GM18508 (cell line): ENCODE measurements around the gene MATK.
"Not testable (repeated sequence)": the region's sequence is repeated elsewhere in the genome, so short reads cannot be mapped to it uniquely, and the experiment has no call there.

Source experiments
- ATAC-seq: cut with Tn5 transposase; IDR thresholded peaks from one replicate; pipeline ENCODE4 v1.9.1; 2021; ENCODE audit warnings: moderate number of reproducible peaks; ENCODE audit not compliant: insufficient read depth, unreplicated experiment

Gene MATK

GRCh38 chr19:3816566-3817218 lies 30.5 kb upstream of the MATK start:
- ATAC-seq: no peak

DNA sequence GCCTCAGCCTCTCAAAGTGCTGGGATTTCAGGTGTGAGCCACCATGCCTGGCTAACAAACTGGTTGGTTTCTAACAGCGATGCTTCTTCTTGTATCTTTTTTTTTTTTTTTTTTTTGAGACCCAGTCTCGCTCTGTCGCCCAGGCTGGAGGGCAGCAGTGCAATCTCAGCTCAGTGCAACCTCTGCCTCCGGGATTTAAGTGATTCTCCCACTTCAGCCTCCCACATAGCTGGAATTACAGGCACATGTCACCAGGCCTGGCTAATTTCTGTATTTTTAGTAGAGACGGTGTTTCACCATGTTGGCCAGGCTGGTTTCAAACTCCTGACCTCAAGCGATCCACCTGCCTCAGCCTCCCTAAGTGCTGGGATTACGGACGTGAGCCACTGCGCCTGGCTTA lies 30.0 kb upstream of the MATK start:
- ATAC-seq: not testable (repeated sequence)

DNA sequence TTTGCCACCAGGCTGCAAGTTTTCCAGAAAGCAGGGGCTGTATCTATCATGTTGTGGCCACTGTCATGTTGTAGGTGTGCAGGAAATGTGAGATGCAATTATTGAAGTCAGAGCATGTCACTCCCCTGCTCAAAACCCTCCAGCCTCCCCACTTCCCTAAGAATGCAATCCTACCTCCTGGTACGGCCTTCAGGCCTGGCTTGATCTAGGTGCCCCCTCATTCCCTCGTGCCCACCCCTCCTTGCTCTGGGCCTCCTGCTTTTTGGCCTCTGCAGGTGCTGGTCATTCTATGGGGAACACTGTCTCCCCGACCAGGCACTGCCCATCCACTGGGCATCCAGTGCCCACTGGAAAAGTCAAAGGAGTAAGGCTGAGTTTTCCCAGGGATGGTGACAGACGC lies 28.5 kb upstream of the MATK start:
- ATAC-seq: no peak

DNA sequence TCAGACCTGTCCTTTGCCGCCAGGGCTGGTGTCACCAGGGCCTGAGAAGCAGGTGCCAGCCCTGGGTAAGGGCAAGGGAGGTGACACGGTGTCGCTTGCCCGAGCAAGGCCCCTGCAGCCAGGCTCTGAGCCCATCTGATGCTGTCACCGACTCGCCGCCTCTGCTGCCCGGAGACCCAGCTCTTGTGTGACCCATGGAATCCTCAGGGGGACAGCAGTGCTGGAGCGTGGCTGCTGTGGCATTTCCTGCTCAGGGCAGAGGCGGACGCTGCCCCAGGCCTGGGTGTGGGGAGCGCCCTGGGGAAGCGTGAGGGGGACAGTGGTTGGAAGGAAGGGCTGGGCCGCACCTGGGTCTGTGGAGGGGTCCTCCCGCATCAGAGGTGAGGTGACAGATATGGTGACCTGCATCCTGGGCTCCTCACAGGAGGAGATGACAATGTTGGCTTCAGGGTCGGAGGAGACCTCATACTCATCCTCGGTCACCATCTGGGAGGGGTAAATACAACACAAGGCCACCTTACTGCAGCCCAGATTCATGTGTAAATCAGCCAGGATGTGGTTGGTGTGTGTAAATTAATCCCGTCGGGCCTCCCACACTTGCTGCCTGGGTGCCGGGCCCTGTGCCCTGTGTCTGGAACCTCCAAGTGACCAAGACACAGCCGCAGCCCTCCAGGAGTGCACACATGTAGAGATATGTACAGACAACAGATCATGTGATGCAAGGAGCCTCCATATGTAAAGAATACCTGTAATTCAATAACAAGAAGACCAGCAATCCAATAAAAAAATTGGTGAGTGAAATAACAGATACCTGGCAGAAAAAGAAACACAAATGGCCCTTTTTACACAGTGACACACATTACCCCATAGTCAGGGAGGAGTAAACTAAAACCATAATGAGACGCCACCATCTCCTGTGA lies 27.6 kb upstream of the MATK start:
- ATAC-seq: no peak

GRCh38 chr19:3810708-3811355 lies 24.7 kb upstream of the MATK start:
- no peak for ATAC-seq

DNA sequence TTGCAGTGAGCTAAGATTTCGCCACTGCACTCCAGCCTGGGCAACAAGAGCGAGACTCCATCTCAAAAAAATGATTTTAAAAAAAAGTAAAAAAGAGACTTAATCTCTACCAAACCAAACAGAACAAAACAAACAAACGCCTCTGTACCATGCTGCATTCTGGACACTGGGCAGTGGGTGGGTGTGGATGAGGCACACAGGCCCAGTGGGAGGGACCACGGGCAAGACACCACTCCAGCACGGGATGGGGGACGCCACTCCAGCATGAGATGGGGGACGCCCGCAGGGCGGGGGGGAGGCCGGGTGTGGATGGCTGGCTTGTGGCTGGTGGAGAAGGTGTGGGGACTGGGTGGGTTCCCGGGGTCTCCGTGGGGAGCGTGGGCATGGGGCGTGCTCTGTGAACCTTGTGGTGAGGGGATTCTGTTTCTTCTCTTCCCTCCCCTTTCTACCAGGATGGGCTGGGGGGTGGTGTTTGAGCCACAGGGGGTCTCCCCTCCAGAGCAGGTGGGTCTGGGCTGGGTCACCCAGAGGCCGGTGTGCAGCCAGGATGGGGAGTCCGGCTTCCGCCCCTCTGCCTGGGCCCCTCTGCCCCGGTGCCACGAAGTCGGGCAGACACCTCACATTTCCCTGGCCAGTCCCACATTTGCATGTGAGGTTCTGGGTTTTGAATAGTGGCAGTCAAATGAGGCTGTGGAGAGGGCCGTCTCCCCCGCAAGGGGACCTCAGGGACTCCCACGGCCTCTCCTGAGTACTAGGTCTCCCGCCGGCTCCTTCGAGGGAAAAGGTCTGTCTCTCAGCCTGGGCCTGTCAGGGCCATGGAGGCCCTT lies 23.9 kb upstream of the MATK start:
- ATAC-seq: no peak

DNA sequence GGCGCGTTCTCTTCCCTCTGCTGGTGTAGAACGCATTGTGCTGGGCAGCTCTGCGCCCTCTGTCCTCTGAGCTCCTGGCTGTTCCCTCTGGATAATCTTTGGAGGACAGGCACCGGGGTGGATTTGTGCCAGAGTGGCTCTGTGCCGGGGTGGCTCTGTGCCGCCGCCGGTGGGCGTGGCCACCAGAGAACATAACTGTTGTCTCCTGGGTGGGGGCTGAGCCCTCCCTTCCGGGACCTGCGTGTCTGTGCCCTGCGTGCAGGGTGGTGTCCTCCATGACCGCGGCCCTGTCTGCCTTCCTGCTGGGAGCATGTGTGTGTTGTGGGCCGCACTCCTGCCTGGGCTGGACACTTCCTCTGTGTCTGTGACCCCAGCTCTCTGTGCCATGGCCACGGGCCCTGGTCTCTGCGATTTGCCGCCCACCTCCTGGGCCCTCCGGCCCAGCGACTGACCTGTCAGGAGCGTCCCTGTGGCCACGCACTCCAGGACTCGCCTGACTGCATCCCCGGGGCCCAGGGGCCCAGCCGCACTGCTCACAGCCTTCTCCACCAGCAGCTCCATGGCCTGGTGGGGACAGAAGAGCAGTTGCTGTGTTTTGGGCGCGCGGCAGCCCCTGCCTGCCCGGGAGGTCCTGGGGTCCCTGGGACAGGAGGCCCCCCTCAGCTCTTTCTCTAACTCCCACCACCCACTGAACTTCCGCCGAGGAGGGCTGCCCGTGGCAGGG lies 22.4 kb upstream of the MATK start:
- ATAC-seq: no peak

GRCh38 chr19:3807574-3808354 lies 21.6 kb upstream of the MATK start:
- ATAC-seq: no peak

DNA sequence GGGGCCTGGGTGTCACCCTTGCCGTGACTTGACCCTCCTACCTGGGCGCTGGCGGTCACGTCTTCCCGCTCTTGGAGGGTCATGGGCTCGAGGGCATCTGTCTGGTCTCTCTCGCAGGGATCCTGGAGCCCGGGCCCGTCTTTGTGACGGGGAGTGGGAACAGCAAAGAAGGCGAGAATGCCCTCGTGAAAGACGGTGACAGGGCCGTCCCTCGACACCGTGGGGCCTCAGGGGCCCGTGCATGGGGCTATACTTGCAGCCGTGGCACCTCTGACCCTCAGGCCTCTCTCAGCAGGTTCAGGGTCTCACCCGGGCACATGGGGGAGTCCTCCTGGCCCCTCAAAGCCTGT lies 20.9 kb upstream of the MATK start:
- no peak for ATAC-seq

GRCh38 chr19:3805859-3806258 lies 19.7 kb upstream of the MATK start:
- no peak for ATAC-seq

DNA sequence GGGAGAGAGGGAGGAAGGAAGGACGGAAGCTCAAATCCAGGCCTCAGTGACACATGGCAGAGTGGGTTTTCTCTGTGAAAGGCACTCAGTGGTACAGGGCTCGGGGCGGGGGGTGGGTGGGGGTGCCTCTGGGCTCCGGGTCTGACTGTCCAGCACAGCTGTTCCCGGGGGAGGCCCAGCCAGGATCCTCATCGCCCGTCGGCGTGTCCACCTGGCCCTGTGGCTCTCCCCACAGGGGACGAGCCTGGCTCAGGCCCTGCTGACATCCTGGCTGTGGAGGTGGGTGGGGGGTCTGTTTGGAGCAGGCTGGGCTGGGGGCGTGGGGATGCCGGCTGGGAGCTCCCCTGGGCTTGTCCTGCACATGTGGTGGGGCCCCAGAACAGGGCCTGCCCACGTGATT lies 18.2 kb upstream of the MATK start:
- no peak for ATAC-seq

GRCh38 chr19:3803986-3804385 lies 17.8 kb upstream of the MATK start:
- no peak for ATAC-seq

- ATAC-seq: no peak
These were observed 17.1 kb upstream of the MATK start for GRCh38 chr19:3803114-3803888.

GRCh38 chr19:3801412-3802096 lies 15.4 kb upstream of the MATK start:
- no peak for ATAC-seq

- no peak for ATAC-seq
These were observed 14.8 kb upstream of the MATK start for GRCh38 chr19:3800996-3801395.

GRCh38 chr19:3798137-3798536 lies 12.0 kb upstream of the MATK start:
- ATAC-seq: no peak

DNA sequence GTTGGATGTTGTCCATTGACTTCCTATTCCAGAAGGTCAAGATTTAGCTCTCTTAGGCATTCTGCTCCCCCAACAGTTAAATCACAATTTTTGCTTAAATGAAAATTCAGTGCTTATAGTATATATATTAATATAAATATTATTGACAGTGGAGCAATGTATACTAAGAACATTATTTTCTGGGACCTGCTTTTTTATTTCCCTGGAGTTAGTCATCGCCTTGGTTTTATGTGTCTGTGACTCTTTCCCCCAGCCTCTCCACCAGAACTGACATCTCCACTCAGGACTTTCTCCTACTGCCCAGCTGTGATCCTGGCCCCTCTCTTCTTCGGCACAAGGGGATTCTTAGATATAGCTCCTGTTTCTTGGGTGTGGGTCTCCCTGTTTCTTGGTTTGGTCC lies 10.2 kb upstream of the MATK start:
- no peak for ATAC-seq

DNA sequence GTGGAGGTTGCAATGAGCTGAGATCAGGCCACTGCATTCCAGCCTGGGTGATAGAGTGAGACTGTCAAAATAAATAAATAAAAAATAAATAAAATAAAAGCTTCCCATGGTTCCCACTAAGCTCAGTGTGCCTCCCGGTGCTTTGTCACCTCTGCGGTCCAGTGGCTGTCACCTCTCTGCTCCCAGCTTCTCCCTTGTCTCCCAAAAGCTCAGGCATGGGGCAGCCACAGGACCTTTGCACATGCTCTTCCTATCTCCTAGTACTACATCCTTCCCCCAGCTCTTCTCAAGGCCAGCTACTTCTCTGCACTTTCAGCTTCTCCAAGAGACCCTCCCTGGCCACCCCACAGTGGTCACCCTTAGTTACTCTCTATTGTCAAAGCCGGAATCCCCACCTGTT lies 7.6 kb upstream of the MATK start:
- no peak for ATAC-seq
